WTC11 (cell line): ENCODE results near the gene GABRG3.

Experiments
- ATF3 ChIP-seq: sonication (generic); formaldehyde crosslinking; conservative IDR thresholded peaks from 2 replicates; pipeline ENCODE4 v1.8.1; 2022; ENCODE audit warnings: mild to moderate bottlenecking, missing genetic modification reagents
- ATF6 ChIP-seq: sonication (generic); formaldehyde crosslinking; IDR thresholded peaks from 2 replicates; pipeline ENCODE4 v1.8.1; 2023; ENCODE audit warnings: mild to moderate bottlenecking, missing genetic modification reagents
- CTCF ChIP-seq: fragments of 200-600 bp; IDR thresholded peaks from 2 replicates; pipeline ENCODE4 v1.8.0; 2022; ENCODE audit warnings: antibody characterized with exemption
- ELF4 ChIP-seq: sonication (generic); formaldehyde crosslinking; IDR thresholded peaks from 2 replicates; pipeline ENCODE4 v1.8.1; 2022; ENCODE audit warnings: low read depth, mild to moderate bottlenecking, moderate library complexity, missing genetic modification reagents
- FOXP1 ChIP-seq: sonication (generic); formaldehyde crosslinking; IDR thresholded peaks from 2 replicates; pipeline ENCODE4 v1.8.0; 2022; ENCODE audit warnings: missing genetic modification reagents, mild to moderate bottlenecking, moderate library complexity, borderline replicate concordance
- JUN ChIP-seq: sonication (generic); formaldehyde crosslinking; IDR thresholded peaks from 2 replicates; pipeline ENCODE4 v1.8.0; 2023; ENCODE audit warnings: mild to moderate bottlenecking, missing genetic modification reagents
- MAX ChIP-seq: sonication (generic); formaldehyde crosslinking; IDR thresholded peaks from 2 replicates; pipeline ENCODE4 v1.8.0; 2022; ENCODE audit warnings: mild to moderate bottlenecking, missing genetic modification reagents
- ZNF138 ChIP-seq: sonication (generic); formaldehyde crosslinking; conservative IDR thresholded peaks from 2 replicates; pipeline ENCODE4 v1.8.1; 2022; ENCODE audit warnings: mild to moderate bottlenecking, moderate library complexity, missing genetic modification reagents
- ZNF263 ChIP-seq: sonication (generic); formaldehyde crosslinking; IDR thresholded peaks from 2 replicates; pipeline ENCODE4 v1.8.1; 2022; ENCODE audit warnings: low read depth, mild to moderate bottlenecking, moderate library complexity, missing genetic modification reagents

GRCh38 chr15:27235681-27236080, 264.7 kb downstream of the GABRG3 start:
- TF ChIP-seq ATF3 (no peak), CTCF (no peak), JUN (CRISPR knock-in tag) (no peak), ATF6 (CRISPR knock-in tag) (no peak), MAX (no peak), ZNF263 (CRISPR knock-in tag) (no peak), FOXP1 (no peak), ELF4 (CRISPR knock-in tag) (no peak), ZNF138 (CRISPR knock-in tag) (no peak)
